ENCODE data around the gene KIF5A.

DNA sequence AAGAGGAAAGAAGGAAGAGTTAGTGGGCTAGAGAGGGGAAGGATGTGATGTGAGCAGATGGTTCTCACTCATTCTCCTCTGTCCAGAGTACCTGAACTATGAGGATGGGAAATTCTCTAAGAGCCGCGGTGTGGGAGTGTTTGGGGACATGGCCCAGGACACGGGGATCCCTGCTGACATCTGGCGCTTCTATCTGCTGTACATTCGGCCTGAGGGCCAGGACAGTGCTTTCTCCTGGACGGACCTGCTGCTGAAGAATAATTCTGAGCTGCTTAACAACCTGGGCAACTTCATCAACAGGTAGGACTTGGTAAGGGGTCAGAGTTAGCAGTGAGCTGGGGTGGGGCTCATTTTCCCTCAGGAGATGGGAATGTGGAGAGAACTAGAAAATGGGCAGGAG lies 37.2 kb upstream of the KIF5A start:
- TF ChIP-seq POLR2A (IDR thresholded peaks at IDR 0.05; ENCODE audit: low read depth, low read length): no peak
- TF ChIP-seq POLR2AphosphoS5 (IDR thresholded peaks at IDR 0.05; ENCODE audit: low read depth, low read length): no peak

Measured in GM12892 (cell line).